SK-N-MC (cell line): ENCODE data around the gene ARHGEF1.

Experiments
- DNase-seq: peaks from one replicate; pipeline ENCODE4 v3.0.0-alpha.2; 2011; ENCODE audit warnings: low read depth, low spot score
- H3K27ac ChIP-seq: fragments of 200-600 bp; sonication (generic); 2 replicates; pipeline ENCODE4 v1.5.1; 2016; ENCODE audit warnings: mixed run types
- H3K36me3 ChIP-seq: fragments of 200-600 bp; sonication (generic); 2 replicates; pipeline ENCODE4 v1.6.1; 2017; ENCODE audit warnings: antibody characterized with exemption, low read length, mixed read lengths; ENCODE audit not compliant: insufficient read depth
- H3K4me3 ChIP-seq: fragments of 200-600 bp; sonication (generic); 2 replicates; pipeline ENCODE4 v1.5.1; 2016
- H3K9ac ChIP-seq: fragments of 200-600 bp; sonication (generic); 2 replicates; pipeline ENCODE4 v1.8.0; 2017; ENCODE audit warnings: mixed run types, mixed read lengths; ENCODE audit not compliant: insufficient read length
- H3K9me3 ChIP-seq: fragments of 200-600 bp; sonication (generic); 2 replicates; pipeline ENCODE4 v1.6.1; 2017; ENCODE audit warnings: low read depth, mild to moderate bottlenecking, antibody characterized with exemption, low read length, moderate library complexity, mixed read lengths
- EZH2 ChIP-seq: fragments of 200-600 bp; sonication (generic); IDR thresholded peaks from one replicate; pipeline ENCODE4 v1.6.1; 2017; ENCODE audit warnings: antibody characterized with exemption
- FOXP2 ChIP-seq: optimal IDR thresholded peaks from 2 replicates; pipeline ENCODE3; 2011; ENCODE audit warnings: mild to moderate bottlenecking, moderate library complexity; ENCODE audit not compliant: insufficient read depth; ENCODE audit errors: extremely low read length, control extremely low read depth
- POLR2AphosphoS5 ChIP-seq: IDR thresholded peaks from 2 replicates; pipeline ENCODE4 v1.6.1; 2012; ENCODE audit warnings: mild to moderate bottlenecking, low read depth, low read length, borderline replicate concordance

ARHGEF1 gene

GRCh38 chr19:41886761-41887710 lies 4.1 kb downstream of the ARHGEF1 start:
- peak overlapping the region; percentile 55 for H3K27ac ChIP-seq
- H3K9me3 ChIP-seq = no peaks in the 10 kb centered on the region
- no peak; the same call in 1 of the 2 replicates for TF ChIP-seq POLR2AphosphoS5
- no peak for TF ChIP-seq FOXP2
- TF ChIP-seq EZH2 = no peak
- H3K4me3 ChIP-seq = peak overlapping the region; percentile 30; the same call in 1 of the 2 replicates
- DNase-seq = no peak
- H3K9ac ChIP-seq = peak overlapping the region; percentile 34
- H3K36me3 ChIP-seq = peaks cover 19% of the 10 kb centered on the region; the same call in 1 of the 2 replicates

- Histone ChIP-seq H3K9ac (no peak overlapping the region), H3K27ac (no peak overlapping the region), H3K4me3 (no peak overlapping the region)
Measured at GRCh38 chr19:41887711-41888382, 4.9 kb downstream of the ARHGEF1 start.

GRCh38 chr19:41888926-41889325 lies 5.9 kb downstream of the ARHGEF1 start:
- DNase-seq = no peak
- H3K27ac ChIP-seq = no peak overlapping the region
- H3K4me3 ChIP-seq = no peak overlapping the region
- H3K9me3 ChIP-seq = no peaks in the 10 kb centered on the region
- TF ChIP-seq FOXP2 (no peak), EZH2 (no peak), POLR2AphosphoS5 (no peak)
- no peak overlapping the region for H3K9ac ChIP-seq
- H3K36me3 ChIP-seq = peaks cover 19% of the 10 kb centered on the region; the same call in 1 of the 2 replicates

More at GRCh38 chr19:41887711-41888382, 4.9 kb downstream of the ARHGEF1 start:
- no peak for DNase-seq
- TF ChIP-seq FOXP2 = no peak
- TF ChIP-seq POLR2AphosphoS5 = no peak
- TF ChIP-seq EZH2 = no peak
- H3K9me3 ChIP-seq = no peaks in the 10 kb centered on the region
- peaks cover 19% of the 10 kb centered on the region; the same call in 1 of the 2 replicates for H3K36me3 ChIP-seq

- no peak for TF ChIP-seq EZH2
- TF ChIP-seq FOXP2 = no peak
- no peak for TF ChIP-seq POLR2AphosphoS5
- H3K4me3 ChIP-seq = no peak overlapping the region
- H3K9me3 ChIP-seq = no peaks in the 10 kb centered on the region
- H3K9ac ChIP-seq = no peak overlapping the region
- DNase-seq = no peak
- H3K27ac ChIP-seq = no peak overlapping the region
- peaks cover 21% of the 10 kb centered on the region; the same call in 1 of the 2 replicates for H3K36me3 ChIP-seq
Measured at GRCh38 chr19:41889896-41890295, 6.9 kb downstream of the ARHGEF1 start.

- Histone ChIP-seq H3K36me3 (peaks cover 30% of the 10 kb centered on the region; the same call in 1 of the 2 replicates), H3K9me3 (no peaks in the 10 kb centered on the region), H3K4me3 (no peak overlapping the region), H3K9ac (no peak overlapping the region), H3K27ac (no peak overlapping the region)
- TF ChIP-seq POLR2AphosphoS5 (no peak), FOXP2 (no peak), EZH2 (no peak)
- no peak for DNase-seq
Measured at GRCh38 chr19:41890936-41891335, 8.0 kb downstream of the ARHGEF1 start.

GRCh38 chr19:41892173-41892902 lies 9.4 kb downstream of the ARHGEF1 start:
- TF ChIP-seq EZH2 = no peak
- no peak for TF ChIP-seq POLR2AphosphoS5
- no peak for TF ChIP-seq FOXP2
- no peak overlapping the region for H3K4me3 ChIP-seq
- peaks cover 30% of the 10 kb centered on the region; the same call in 1 of the 2 replicates for H3K36me3 ChIP-seq
- no peak overlapping the region for H3K27ac ChIP-seq
- DNase-seq = no peak
- no peak overlapping the region for H3K9ac ChIP-seq
- H3K9me3 ChIP-seq = no peaks in the 10 kb centered on the region

- TF ChIP-seq EZH2 (no peak), POLR2AphosphoS5 (no peak), FOXP2 (no peak)
- no peak for DNase-seq
- Histone ChIP-seq H3K27ac (no peak overlapping the region), H3K9me3 (no peaks in the 10 kb centered on the region), H3K9ac (no peak overlapping the region), H3K4me3 (no peak overlapping the region), H3K36me3 (peaks cover 34% of the 10 kb centered on the region; the same call in 1 of the 2 replicates)
Measured at GRCh38 chr19:41893899-41894298, 10.9 kb downstream of the ARHGEF1 start.
